Endothelial cell of umbilical vein (primary cell): ENCODE results near the gene CTTN.

Experiments
- EZH2 ChIP-seq: IDR thresholded peaks from 2 replicates; pipeline ENCODE4 v1.6.1; 2012; ENCODE audit warnings: borderline replicate concordance, low read depth, mild to moderate bottlenecking, moderate library complexity, low read length, inconsistent platforms; ENCODE audit not compliant: severe bottlenecking
- FOS ChIP-seq: IDR thresholded peaks from 2 replicates; pipeline ENCODE4 v1.6.1; 2011; ENCODE audit warnings: mild to moderate bottlenecking, low read length, moderate library complexity, borderline replicate concordance; ENCODE audit not compliant: insufficient read depth
- GATA2 ChIP-seq: IDR thresholded peaks from 2 replicates; pipeline ENCODE4 v1.7.0; 2011; ENCODE audit warnings: low read depth, mild to moderate bottlenecking, moderate library complexity, mixed read lengths, low read length; ENCODE audit not compliant: insufficient read length, insufficient read depth
- POLR2A ChIP-seq: IDR thresholded peaks from 2 replicates; pipeline ENCODE4 v1.6.1; 2012; ENCODE audit warnings: low read depth, mild to moderate bottlenecking, control low read depth, low read length
- POLR2AphosphoS5 ChIP-seq: IDR thresholded peaks from 2 replicates; pipeline ENCODE4 v1.6.1; 2012; ENCODE audit warnings: low read depth, mild to moderate bottlenecking, control low read depth, low read length, moderate library complexity; ENCODE audit not compliant: insufficient read depth
- TF ChIP-seq, protein P1 (sequence below), 2 donors: IDR thresholded peaks; 1 replicate in 1 of 2; 2 replicates in 1 of 2; pipeline ENCODE4 v1.5.1; 2011; ENCODE audit warnings: low read length in 2 of 2, mild to moderate bottlenecking in 2 of 2, moderate library complexity in 2 of 2, control low read depth in 1 of 2, inconsistent platforms in 1 of 2, low read depth in 1 of 2; ENCODE audit not compliant: insufficient read depth in 1 of 2; ENCODE audit errors: extremely low read depth in 1 of 2
- TF ChIP-seq, protein P2 (sequence below): IDR thresholded peaks from 2 replicates; pipeline ENCODE4 v1.6.1; 2011; ENCODE audit not compliant: insufficient read depth, insufficient read length

DNA sequence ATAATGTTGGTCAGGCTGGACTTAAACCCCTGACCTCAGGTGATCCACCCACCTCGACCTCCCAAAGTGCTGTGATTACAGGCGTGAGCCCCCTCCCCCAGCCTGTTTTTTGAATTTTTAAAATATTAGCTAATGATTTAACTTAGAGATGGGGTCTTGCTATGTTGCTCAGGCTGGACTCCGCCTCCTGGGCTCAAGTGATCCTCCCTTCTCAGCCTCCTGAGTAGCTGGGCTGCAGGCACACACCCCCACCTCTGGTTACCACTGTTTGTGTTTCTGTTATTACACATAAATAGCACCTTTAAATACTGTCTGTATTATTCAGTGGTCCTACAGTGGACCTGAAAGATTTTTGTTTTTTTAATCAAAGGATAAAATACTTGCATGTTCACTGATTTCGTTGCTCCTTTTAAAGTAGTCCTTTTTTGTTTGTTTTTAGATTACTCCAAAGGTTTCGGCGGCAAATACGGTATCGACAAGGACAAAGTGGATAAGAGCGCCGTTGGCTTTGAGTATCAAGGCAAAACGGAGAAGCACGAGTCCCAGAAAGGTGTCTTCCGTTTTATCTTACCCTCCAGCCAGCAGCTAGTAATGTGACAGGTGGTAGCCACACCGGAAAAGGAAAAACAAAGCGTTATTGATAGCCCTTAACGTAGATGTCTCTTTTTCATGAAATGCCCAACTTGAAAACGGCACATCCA lies 21.1 kb downstream of the CTTN start:
- TF ChIP-seq, protein P1, sequence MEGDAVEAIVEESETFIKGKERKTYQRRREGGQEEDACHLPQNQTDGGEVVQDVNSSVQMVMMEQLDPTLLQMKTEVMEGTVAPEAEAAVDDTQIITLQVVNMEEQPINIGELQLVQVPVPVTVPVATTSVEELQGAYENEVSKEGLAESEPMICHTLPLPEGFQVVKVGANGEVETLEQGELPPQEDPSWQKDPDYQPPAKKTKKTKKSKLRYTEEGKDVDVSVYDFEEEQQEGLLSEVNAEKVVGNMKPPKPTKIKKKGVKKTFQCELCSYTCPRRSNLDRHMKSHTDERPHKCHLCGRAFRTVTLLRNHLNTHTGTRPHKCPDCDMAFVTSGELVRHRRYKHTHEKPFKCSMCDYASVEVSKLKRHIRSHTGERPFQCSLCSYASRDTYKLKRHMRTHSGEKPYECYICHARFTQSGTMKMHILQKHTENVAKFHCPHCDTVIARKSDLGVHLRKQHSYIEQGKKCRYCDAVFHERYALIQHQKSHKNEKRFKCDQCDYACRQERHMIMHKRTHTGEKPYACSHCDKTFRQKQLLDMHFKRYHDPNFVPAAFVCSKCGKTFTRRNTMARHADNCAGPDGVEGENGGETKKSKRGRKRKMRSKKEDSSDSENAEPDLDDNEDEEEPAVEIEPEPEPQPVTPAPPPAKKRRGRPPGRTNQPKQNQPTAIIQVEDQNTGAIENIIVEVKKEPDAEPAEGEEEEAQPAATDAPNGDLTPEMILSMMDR (IDR thresholded peaks at IDR 0.05; ENCODE audit: extremely low read depth in 1 of 2, insufficient read depth in 1 of 2, low read depth in 1 of 2, low read length in 2 of 2): no peak
- TF ChIP-seq POLR2A (no peak), GATA2 (no peak), EZH2 (no peak), POLR2AphosphoS5 (no peak), FOS (no peak)
- TF ChIP-seq, protein P2, sequence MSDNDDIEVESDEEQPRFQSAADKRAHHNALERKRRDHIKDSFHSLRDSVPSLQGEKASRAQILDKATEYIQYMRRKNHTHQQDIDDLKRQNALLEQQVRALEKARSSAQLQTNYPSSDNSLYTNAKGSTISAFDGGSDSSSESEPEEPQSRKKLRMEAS: no peak
